Measurements from ENCODE around the gene CDH22.

Gene CDH22

GRCh38 chr20:46265539-46265938 is 42.8 kb downstream of the CDH22 start:
- no peak for DNase-seq

GRCh38 chr20:46264391-46265266 is 43.7 kb downstream of the CDH22 start:
- no peak for DNase-seq

GRCh38 chr20:46261456-46262253 is 46.6 kb downstream of the CDH22 start:
- DNase-seq = no peak

GRCh38 chr20:46260936-46261454 is 47.3 kb downstream of the CDH22 start:
- no peak for DNase-seq

GRCh38 chr20:46260480-46260879 is 47.8 kb downstream of the CDH22 start:
- DNase-seq = no peak

GRCh38 chr20:46259260-46259859 is 48.9 kb downstream of the CDH22 start:
- DNase-seq = no peak

- no peak for DNase-seq
These were observed 50.4 kb downstream of the CDH22 start for GRCh38 chr20:46257887-46258286.

GRCh38 chr20:46256293-46256692 is 52.0 kb downstream of the CDH22 start:
- no peak for DNase-seq

GRCh38 chr20:46255440-46256104 is 52.7 kb downstream of the CDH22 start:
- DNase-seq = no peak

- no peak for DNase-seq
These were observed 54.9 kb downstream of the CDH22 start for GRCh38 chr20:46253391-46253790.

- no peak for DNase-seq
These were observed 55.8 kb downstream of the CDH22 start for GRCh38 chr20:46252352-46253091.

GRCh38 chr20:46251211-46251673 is 57.1 kb downstream of the CDH22 start:
- DNase-seq = no peak

- DNase-seq = no peak
These were observed 57.5 kb downstream of the CDH22 start for GRCh38 chr20:46250772-46251171.

GRCh38 chr20:46249671-46250070 is 58.6 kb downstream of the CDH22 start:
- DNase-seq = no peak

- DNase-seq = no peak
These were observed 61.7 kb downstream of the CDH22 start for GRCh38 chr20:46246559-46246958.

GRCh38 chr20:46243707-46244628 is 64.3 kb downstream of the CDH22 start:
- DNase-seq = no peak

GRCh38 chr20:46242390-46242789 is 65.9 kb downstream of the CDH22 start:
- DNase-seq = no peak

- DNase-seq = no peak
These were observed 67.4 kb downstream of the CDH22 start for GRCh38 chr20:46240881-46241280.

- DNase-seq = no peak
These were observed 68.2 kb downstream of the CDH22 start for GRCh38 chr20:46240065-46240464.

GRCh38 chr20:46237736-46238135 is 70.6 kb downstream of the CDH22 start:
- no peak for DNase-seq

GRCh38 chr20:46237227-46237626 is 71.1 kb downstream of the CDH22 start:
- no peak for DNase-seq

Measured in NK-92 treated with Interleukin-12 subunit alpha and Interleukin-12 subunit beta, amount 100 ng/mL, for 24 hours (cell line).